SJSA1 (cell line): ENCODE data around the gene ROCK1. TPM values are rescaled to one million over a fixed set of nuclear protein-coding genes. Genes with fewer than 3 reads are reported as not detected.

Experiments used
- DNase-seq, 2 experiments: peaks; one replicate each; pipeline ENCODE4 v3.0.0-alpha.2; 2015 to 2020; ENCODE audit warnings: low spot score in 2 of 2, low read depth in 1 of 2
- H3K27ac ChIP-seq: fragments of 250-450 bp; sonication (Bioruptor Pico); 2 replicates; pipeline ENCODE4 v1.5.1; 2020; ENCODE audit warnings: mild to moderate bottlenecking, moderate library complexity
- H3K27me3 ChIP-seq: fragments of 250-450 bp; sonication (Bioruptor Pico); replicated peaks from 2 replicates; pipeline ENCODE4 v1.5.1; 2020; ENCODE audit warnings: mild to moderate bottlenecking, moderate library complexity
- H3K36me3 ChIP-seq: fragments of 250-450 bp; sonication (Bioruptor Pico); 2 replicates; pipeline ENCODE4 v1.5.1; 2020; ENCODE audit warnings: mild to moderate bottlenecking
- H3K4me1 ChIP-seq: fragments of 250-450 bp; sonication (Bioruptor Pico); replicated peaks from 2 replicates; pipeline ENCODE4 v1.6.1; 2021; ENCODE audit warnings: mild to moderate bottlenecking
- H3K4me3 ChIP-seq: fragments of 250-450 bp; sonication (Bioruptor Pico); 2 replicates; pipeline ENCODE4 v1.5.1; 2020; ENCODE audit warnings: mild to moderate bottlenecking
- H3K9me3 ChIP-seq: fragments of 250-450 bp; sonication (Bioruptor Pico); replicated peaks from 2 replicates; pipeline ENCODE4 v1.5.1; 2020; ENCODE audit warnings: mild to moderate bottlenecking
- total RNA-seq: library from RNA; depleted of rRNA; stranded (reverse); fragments of >200 nt; shearing (Covaris generic); gene quantifications from 2 replicates; pipeline ENCODE4 v1.2.3, GENCODE V29; 2014

ROCK1 gene
- total RNA-seq, 1 experiment from 2014 or later: 43.0 TPM

DNA sequence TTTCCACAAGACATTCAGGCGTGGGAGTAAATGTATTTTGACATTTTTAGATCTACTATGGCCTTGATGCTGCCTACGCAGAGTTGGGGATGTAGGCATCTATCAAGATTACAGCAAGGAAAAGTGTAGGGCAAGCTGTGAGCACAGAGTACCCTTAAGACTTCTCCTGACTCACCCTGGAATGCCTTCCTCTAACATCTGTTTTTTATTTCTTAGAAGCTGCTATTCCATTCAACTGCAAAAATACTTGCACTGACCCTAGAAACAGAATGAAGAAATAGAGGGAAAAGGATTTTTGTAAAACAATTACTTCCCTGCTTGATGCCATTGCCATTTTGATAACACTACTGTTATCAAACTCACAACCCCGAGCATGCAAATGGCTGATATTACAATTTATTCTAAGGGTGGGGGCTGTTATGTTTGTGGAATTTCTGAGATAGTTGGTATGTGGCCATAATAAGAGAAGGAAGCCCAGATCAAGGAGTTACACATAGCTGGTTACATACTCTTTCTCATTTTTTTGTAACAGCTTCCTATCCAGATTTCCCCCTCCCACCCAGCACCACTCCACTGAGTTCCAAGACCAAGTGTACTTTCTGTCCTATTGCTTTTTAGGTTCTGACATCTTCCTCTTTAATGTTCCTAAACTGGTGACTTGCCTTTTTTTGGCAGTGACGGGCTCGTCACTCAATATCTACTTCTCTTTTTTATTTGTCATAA lies 6.0 kb upstream of the ROCK1 start:
- H3K27me3 ChIP-seq: no peaks in the 10 kb centered on the region
- H3K36me3 ChIP-seq: no peaks in the 10 kb centered on the region
- H3K4me1 ChIP-seq: peaks cover 37% of the 10 kb centered on the region
- H3K9me3 ChIP-seq: no peaks in the 10 kb centered on the region
- peak in 1 of 2 experiments; percentile 79 for DNase-seq
- H3K27ac ChIP-seq: peak overlapping the region; percentile 90
- no peak overlapping the region for H3K4me3 ChIP-seq

DNA sequence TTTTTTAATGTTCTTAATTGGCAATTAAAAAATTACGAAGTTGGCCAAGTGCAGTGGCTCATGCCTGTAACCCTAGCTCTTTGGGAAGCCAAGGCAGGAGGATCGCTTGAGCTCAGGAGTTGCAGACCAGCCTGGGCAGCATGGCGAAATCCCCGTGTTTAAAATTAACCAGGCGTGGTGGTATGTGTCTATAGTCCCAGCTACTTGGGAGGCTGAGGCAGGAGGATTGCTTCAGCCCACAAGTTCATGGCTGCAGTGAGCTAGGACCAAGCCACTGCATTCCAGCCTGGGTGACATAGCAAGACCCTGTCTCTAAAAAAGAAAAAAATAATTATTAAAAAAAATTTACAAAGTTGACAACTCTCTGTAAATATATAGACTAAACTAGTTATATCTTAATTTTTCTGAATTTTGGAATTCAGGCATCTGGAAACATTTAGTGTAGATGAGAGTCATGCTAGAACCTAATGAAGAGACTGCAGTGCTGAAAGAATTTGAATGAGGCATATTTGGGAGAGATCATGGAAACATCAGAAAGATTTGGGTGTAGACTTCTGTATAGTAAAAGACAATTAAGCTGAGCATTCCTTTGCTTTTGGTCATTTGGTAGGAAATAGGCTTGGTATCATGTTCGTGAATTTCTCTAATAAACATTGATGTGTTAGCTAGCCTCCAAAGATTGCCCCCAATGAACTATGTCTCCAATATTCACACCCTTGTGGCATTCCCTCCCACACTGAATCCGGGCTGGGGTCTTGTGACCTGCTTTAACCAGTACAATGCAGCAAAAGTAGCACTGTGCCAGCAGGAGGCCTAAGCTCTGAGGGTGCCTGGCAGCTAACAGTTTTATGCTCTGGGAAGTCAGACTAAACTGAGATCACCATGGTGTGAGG lies 4.2 kb upstream of the ROCK1 start:
- no peak overlapping the region for H3K4me3 ChIP-seq
- DNase-seq: peak; percentile 78 to 79
- peaks cover 37% of the 10 kb centered on the region for H3K4me1 ChIP-seq
- H3K9me3 ChIP-seq: 0 out of 2 replicates have a peak, but pooled peaks cover 2% of the 10 kb centered on the region
- peaks cover 6% of the 10 kb centered on the region for H3K36me3 ChIP-seq
- peak overlapping the region; percentile 90 for H3K27ac ChIP-seq
- no peaks in the 10 kb centered on the region for H3K27me3 ChIP-seq

- Histone ChIP-seq H3K27me3 (no peaks in the 10 kb centered on the region), H3K27ac (peak overlapping the region; percentile 39), H3K9me3 (0 out of 2 replicates have a peak, but pooled peaks cover 2% of the 10 kb centered on the region), H3K4me1 (peaks cover 37% of the 10 kb centered on the region), H3K4me3 (peak overlapping the region; percentile 97), H3K36me3 (peaks cover 9% of the 10 kb centered on the region)
- peak in 1 of 2 experiments; percentile 34 for DNase-seq
Measured at GRCh38 chr18:21112543-21113105, 1.0 kb upstream of the ROCK1 start.

- Histone ChIP-seq H3K4me1 (peaks cover 32% of the 10 kb centered on the region), H3K4me3 (peak overlapping the region; percentile 97), H3K27ac (peak overlapping the region; percentile 39), H3K9me3 (0 out of 2 replicates have a peak, but pooled peaks cover 2% of the 10 kb centered on the region), H3K27me3 (no peaks in the 10 kb centered on the region), H3K36me3 (peaks cover 9% of the 10 kb centered on the region)
- no peak for DNase-seq
Measured at GRCh38 chr18:21112140-21112473, 494 bp upstream of the ROCK1 start.

DNA sequence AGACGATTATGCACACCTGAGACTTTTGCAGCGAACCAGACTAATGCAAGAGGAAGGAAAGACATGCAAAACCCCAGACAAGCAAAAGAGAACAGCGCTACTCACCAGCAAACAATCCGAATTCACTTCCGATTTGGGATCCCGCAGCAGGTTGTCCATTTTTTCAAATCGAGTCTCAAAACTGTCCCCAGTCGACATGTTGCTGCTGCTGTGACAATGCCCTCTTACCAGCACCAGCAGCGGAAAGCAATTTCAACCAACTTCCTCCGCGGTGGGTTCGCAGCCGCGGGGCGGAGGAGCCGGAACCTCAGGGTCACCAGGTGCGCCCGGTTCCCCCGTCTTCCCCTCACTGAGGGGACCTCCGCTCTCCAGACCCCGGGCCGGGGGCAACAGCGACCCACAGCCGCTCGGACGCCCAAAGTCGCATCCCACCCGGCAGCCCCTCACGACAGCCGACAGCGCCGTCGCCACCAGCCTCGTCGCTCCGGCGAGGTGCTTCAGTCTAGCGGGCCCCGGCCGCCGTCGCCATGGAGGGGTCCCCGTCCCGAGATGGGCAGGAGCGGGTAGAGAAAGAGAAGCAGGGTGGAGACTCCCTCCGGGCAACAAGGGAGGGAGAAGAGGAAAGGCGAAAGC lies 784 bp downstream of the ROCK1 start:
- Histone ChIP-seq H3K4me3 (peak overlapping the region; percentile 97), H3K4me1 (peaks cover 19% of the 10 kb centered on the region), H3K27me3 (no peaks in the 10 kb centered on the region), H3K36me3 (peaks cover 9% of the 10 kb centered on the region), H3K9me3 (0 out of 2 replicates have a peak, but pooled peaks cover 2% of the 10 kb centered on the region), H3K27ac (peak overlapping the region; percentile 85)
- DNase-seq: peak in 1 of 2 experiments; percentile 56

DNA sequence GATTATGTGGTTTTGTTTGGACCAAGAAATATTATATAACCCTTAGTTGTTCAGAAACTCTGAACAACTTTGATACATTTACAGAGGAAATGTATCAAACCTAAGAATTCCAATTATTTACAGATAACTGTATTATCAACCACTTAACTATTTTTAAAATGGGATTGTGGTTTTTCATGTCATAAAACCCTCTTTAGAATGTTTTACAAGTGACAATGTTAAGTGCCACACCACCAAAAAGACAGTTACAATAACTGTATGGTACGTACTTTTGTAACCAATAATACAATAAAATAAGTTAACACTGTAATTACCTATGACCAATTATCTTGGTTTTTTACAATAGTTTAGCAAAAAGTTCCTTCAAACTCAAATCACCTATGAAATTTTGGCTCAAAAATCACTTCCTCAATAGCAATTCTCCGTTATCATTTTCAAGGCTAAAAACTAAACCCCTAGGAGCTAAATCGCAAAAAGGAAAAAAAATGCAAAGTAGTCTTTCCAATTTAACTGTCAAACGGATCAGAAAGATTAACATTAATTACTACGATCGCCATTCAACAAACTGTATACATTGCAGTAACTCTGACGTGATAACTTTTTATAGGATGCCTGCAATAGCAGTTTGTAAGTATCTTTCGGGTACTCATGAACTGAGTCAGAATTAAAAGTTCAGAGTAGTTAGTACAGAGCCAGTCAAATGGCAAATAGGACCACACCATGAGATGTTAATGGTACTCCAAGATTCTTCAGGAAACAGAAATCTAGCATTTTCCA lies 1.5 kb downstream of the ROCK1 start:
- peak overlapping the region; percentile 97 for H3K4me3 ChIP-seq
- no peak overlapping the region for H3K27ac ChIP-seq
- H3K36me3 ChIP-seq: peaks cover 9% of the 10 kb centered on the region
- DNase-seq: no peak
- H3K27me3 ChIP-seq: no peaks in the 10 kb centered on the region
- 0 out of 2 replicates have a peak, but pooled peaks cover 2% of the 10 kb centered on the region for H3K9me3 ChIP-seq
- peaks cover 12% of the 10 kb centered on the region for H3K4me1 ChIP-seq

- H3K27me3 ChIP-seq: no peaks in the 10 kb centered on the region
- no peaks in the 10 kb centered on the region for H3K9me3 ChIP-seq
- no peak for DNase-seq
- H3K4me3 ChIP-seq: no peak overlapping the region
- no peak overlapping the region for H3K27ac ChIP-seq
- peaks cover 4% of the 10 kb centered on the region for H3K36me3 ChIP-seq
- H3K4me1 ChIP-seq: peaks cover 11% of the 10 kb centered on the region
Measured at GRCh38 chr18:21105936-21106335, 5.7 kb downstream of the ROCK1 start.

GRCh38 chr18:21101172-21101571 lies 10.4 kb downstream of the ROCK1 start:
- no peak for DNase-seq
- H3K9me3 ChIP-seq: no peaks in the 10 kb centered on the region
- H3K27me3 ChIP-seq: no peaks in the 10 kb centered on the region
- no peak overlapping the region for H3K27ac ChIP-seq
- H3K4me1 ChIP-seq: no peaks in the 10 kb centered on the region
- no peak overlapping the region for H3K4me3 ChIP-seq
- no peaks in the 10 kb centered on the region for H3K36me3 ChIP-seq

GRCh38 chr18:21100678-21101077 lies 10.9 kb downstream of the ROCK1 start:
- Histone ChIP-seq H3K4me3 (no peak overlapping the region), H3K36me3 (no peaks in the 10 kb centered on the region), H3K4me1 (no peaks in the 10 kb centered on the region), H3K27ac (no peak overlapping the region), H3K27me3 (no peaks in the 10 kb centered on the region), H3K9me3 (no peaks in the 10 kb centered on the region)
- no peak for DNase-seq

GRCh38 chr18:21100146-21100545 lies 11.5 kb downstream of the ROCK1 start:
- no peak overlapping the region for H3K4me3 ChIP-seq
- no peaks in the 10 kb centered on the region for H3K4me1 ChIP-seq
- H3K36me3 ChIP-seq: no peaks in the 10 kb centered on the region
- no peaks in the 10 kb centered on the region for H3K9me3 ChIP-seq
- H3K27ac ChIP-seq: no peak overlapping the region
- no peak for DNase-seq
- H3K27me3 ChIP-seq: no peaks in the 10 kb centered on the region

GRCh38 chr18:21099442-21099841 lies 12.2 kb downstream of the ROCK1 start:
- Histone ChIP-seq H3K4me1 (no peaks in the 10 kb centered on the region), H3K27ac (no peak overlapping the region), H3K36me3 (no peaks in the 10 kb centered on the region), H3K27me3 (no peaks in the 10 kb centered on the region), H3K4me3 (no peak overlapping the region), H3K9me3 (no peaks in the 10 kb centered on the region)
- DNase-seq: no peak

DNA sequence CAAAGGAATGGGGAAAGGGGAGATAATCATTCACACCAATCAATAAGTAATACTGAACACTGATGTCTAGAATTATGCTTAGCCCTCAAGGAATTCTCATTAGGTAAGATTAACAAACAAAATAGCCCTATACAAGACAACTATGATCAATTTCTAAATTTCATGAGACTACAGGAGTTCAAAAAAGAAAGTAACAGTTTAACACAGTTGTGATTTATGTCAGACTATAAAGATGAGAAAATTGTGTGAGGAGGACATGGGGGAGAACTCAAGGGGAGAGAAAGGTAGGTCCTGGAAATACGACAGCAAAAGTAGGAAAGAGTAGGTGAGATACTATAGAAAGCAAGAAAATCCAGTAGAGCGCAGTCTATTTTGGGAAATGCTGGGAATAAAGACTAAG lies 14.9 kb downstream of the ROCK1 start:
- no peak for DNase-seq
- no peaks in the 10 kb centered on the region for H3K36me3 ChIP-seq
- H3K27me3 ChIP-seq: no peaks in the 10 kb centered on the region
- no peak overlapping the region for H3K27ac ChIP-seq
- no peaks in the 10 kb centered on the region for H3K4me1 ChIP-seq
- H3K4me3 ChIP-seq: no peak overlapping the region
- no peaks in the 10 kb centered on the region for H3K9me3 ChIP-seq

DNA sequence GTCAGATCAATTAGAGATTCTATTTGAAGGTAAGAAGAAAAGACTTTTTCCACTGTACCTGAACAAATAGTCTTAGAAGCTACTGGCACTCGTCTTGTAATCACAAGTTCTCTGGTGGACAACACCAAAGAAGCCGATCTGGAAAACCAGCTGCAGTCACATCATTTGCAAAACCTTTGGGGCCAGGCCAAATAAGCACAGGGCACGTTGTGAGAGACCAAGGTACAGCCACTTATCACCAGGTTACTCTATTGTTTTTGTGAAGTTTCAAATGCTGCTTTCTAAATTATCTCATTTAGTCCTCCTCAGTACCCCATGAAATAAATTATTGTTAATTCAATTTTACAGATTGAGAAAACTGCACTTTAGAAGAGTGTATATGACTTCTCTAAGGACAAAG lies 18.5 kb downstream of the ROCK1 start:
- no peaks in the 10 kb centered on the region for H3K36me3 ChIP-seq
- DNase-seq: no peak
- no peaks in the 10 kb centered on the region for H3K4me1 ChIP-seq
- no peaks in the 10 kb centered on the region for H3K27me3 ChIP-seq
- no peak overlapping the region for H3K27ac ChIP-seq
- no peaks in the 10 kb centered on the region for H3K9me3 ChIP-seq
- no peak overlapping the region for H3K4me3 ChIP-seq
